Body of pancreas (tissue), 4 donors: Measurements from ENCODE around the gene TTC21B. TPM values are rescaled to one million over a fixed set of nuclear protein-coding genes. Genes with fewer than 3 reads are reported as not detected.

Source experiments
- ATAC-seq: fragments of 150-250 bp; one replicate; pipeline ENCODE4 v1.9.1; 2016
- DNase-seq, 4 donors: peaks; one replicate each; pipeline ENCODE4 v3.0.0-alpha.2; 2019
- H3K27ac ChIP-seq, 4 donors: fragments of 200-600 bp; sonication (generic); 1 replicate in 3 of 4; 2 replicates in 1 of 4; pipeline versions ENCODE4 v1.5.1 to v1.6.1; 2016 to 2019; ENCODE audit warnings: mild to moderate bottlenecking in 1 of 4, mixed read lengths in 1 of 4, moderate library complexity in 1 of 4
- H3K27me3 ChIP-seq, 2 donors: fragments of 200-600 bp; sonication (generic); one replicate each; pipeline ENCODE4 v1.6.0; 2016; ENCODE audit warnings: mild to moderate bottlenecking in 1 of 2
- H3K36me3 ChIP-seq, 2 donors: fragments of 200-600 bp; sonication (generic); replicated peaks in 1 of 2; 2 replicates each; pipeline ENCODE4 v1.5.1; 2016; ENCODE audit warnings: low read depth in 2 of 2; ENCODE audit not compliant: insufficient read depth in 1 of 2
- H3K4me1 ChIP-seq: fragments of 200-600 bp; sonication (generic); one replicate; pipeline ENCODE4 v1.6.0; 2016
- H3K4me3 ChIP-seq, 2 donors: fragments of 200-600 bp; sonication (generic); 1 replicate in 1 of 2; 2 replicates in 1 of 2; pipeline ENCODE4 v1.5.1; 2016 to 2019
- H3K9me3 ChIP-seq, 3 donors: fragments of 200-600 bp; sonication (generic); 1 replicate in 2 of 3; 2 replicates in 1 of 3; pipeline ENCODE4 v1.5.1; 2016
- POLR2A ChIP-seq, 3 donors: fragments of 450-650 bp; IDR thresholded peaks; one replicate each; pipeline ENCODE4 v1.6.1; 2016; ENCODE audit warnings: antibody characterized with exemption in 3 of 3, mild to moderate bottlenecking in 2 of 3
- WGBS, 2 donors: methylation state at CpG; one replicate each; pipeline ENCODE4 v1.1.5; 2017; 5-methylcytosine and 5-hydroxymethylcytosine counted together
- intact Hi-C: fragments of 100-400 bp; cut with DNase I; formaldehyde crosslinking; loops from one replicate; pipeline ENCODE4 v1.15.1; 2023
- total RNA-seq, 2 donors: library from RNA; depleted of rRNA; stranded (reverse); fragments of >200 nt; gene quantifications; one replicate each; pipeline ENCODE4 v1.1.0, GENCODE V29; 2016
- TF ChIP-seq, protein P1 (sequence below), 7 experiments: fragments of 450-650 bp in 4 of 7; fragments of 200-600 bp in 3 of 7; sonication (generic) in 3 of 7; IDR thresholded peaks; one replicate each; pipeline ENCODE4 v1.5.1; 2016 to 2019; ENCODE audit warnings: antibody characterized with exemption in 7 of 7

Gene TTC21B
- total RNA-seq, 2 donors from 2014 or later = 27.4 to 29.3 TPM

DNA sequence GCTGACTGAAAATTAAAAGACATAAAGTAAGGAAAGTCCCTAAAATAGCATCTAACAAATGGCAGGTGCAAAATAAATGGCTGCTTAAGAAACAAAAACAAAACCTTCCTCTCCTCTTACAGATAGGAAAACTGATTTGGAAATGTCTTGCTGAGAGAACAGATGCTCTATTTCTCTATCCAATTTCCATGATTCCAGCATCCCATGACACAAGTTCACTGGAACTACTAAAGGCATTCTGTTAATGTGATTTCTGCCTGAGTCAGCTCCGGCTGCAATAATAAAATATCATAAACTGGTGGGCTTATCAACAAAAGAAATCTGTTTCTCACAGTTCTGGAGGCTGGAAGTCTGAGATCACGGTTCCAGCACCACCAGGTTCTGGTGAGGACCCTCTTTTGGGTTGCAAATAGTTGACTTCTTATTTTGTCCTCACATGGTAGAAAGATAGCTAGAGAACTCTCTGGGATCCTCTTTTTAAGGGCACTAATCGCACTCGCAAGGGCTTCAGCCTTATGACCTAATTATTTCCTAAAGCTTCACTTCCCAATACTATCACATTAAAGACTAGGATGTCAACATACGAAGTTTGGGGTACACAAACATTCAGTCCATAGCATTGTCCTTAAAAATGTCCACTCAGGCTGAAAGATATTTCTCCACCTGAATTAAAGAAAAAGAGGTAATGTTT, 81.3 kb downstream of the TTC21B start:
- ATAC-seq (no peak), DNase-seq (no peak)
- Histone ChIP-seq H3K27ac (no peak overlapping the region), H3K4me1 (no peaks in the 10 kb centered on the region), H3K36me3 (no peaks in the 10 kb centered on the region), H3K9me3 (no peaks in the 10 kb centered on the region), H3K4me3 (no peak overlapping the region), H3K27me3 (no peaks in the 10 kb centered on the region)
- intact Hi-C loops = loop anchor here (10.0 kb wide), 1 partner anchor 467 kb away; no protein-coding TSS in a partner anchor
- no peak for TF ChIP-seq POLR2A (IDR thresholded peaks at IDR 0.05)
- TF ChIP-seq, protein P1, sequence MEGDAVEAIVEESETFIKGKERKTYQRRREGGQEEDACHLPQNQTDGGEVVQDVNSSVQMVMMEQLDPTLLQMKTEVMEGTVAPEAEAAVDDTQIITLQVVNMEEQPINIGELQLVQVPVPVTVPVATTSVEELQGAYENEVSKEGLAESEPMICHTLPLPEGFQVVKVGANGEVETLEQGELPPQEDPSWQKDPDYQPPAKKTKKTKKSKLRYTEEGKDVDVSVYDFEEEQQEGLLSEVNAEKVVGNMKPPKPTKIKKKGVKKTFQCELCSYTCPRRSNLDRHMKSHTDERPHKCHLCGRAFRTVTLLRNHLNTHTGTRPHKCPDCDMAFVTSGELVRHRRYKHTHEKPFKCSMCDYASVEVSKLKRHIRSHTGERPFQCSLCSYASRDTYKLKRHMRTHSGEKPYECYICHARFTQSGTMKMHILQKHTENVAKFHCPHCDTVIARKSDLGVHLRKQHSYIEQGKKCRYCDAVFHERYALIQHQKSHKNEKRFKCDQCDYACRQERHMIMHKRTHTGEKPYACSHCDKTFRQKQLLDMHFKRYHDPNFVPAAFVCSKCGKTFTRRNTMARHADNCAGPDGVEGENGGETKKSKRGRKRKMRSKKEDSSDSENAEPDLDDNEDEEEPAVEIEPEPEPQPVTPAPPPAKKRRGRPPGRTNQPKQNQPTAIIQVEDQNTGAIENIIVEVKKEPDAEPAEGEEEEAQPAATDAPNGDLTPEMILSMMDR (IDR thresholded peaks at IDR 0.05) = no peak
- WGBS, 2 donors = 94 to 98% methylated on average over 5 of the region's 5 CpGs

GRCh38 chr2:165871025-165871424, 82.6 kb downstream of the TTC21B start:
- Histone ChIP-seq H3K4me3 (no peak overlapping the region), H3K27ac (no peak overlapping the region), H3K27me3 (no peaks in the 10 kb centered on the region), H3K36me3 (no peaks in the 10 kb centered on the region), H3K9me3 (no peaks in the 10 kb centered on the region), H3K4me1 (no peaks in the 10 kb centered on the region)
- DNase-seq = no peak
- intact Hi-C loops = loop anchor here (10.0 kb wide), 1 partner anchor 466 kb away; no protein-coding TSS in a partner anchor
- TF ChIP-seq, protein P1 (IDR thresholded peaks at IDR 0.05) = no peak
- TF ChIP-seq POLR2A (IDR thresholded peaks at IDR 0.05) = no peak
- ATAC-seq = no peak
- 85 to 88% methylated on average over 2 of the region's 2 CpGs for WGBS, 2 donors

GRCh38 chr2:165870346-165870745, 83.2 kb downstream of the TTC21B start:
- no peak for ATAC-seq
- no peak for DNase-seq
- Histone ChIP-seq H3K27ac (no peak overlapping the region), H3K4me1 (no peaks in the 10 kb centered on the region), H3K4me3 (no peak overlapping the region), H3K27me3 (no peaks in the 10 kb centered on the region), H3K9me3 (no peaks in the 10 kb centered on the region), H3K36me3 (no peaks in the 10 kb centered on the region)
- TF ChIP-seq, protein P1 (IDR thresholded peaks at IDR 0.05) = no peak
- no peak for TF ChIP-seq POLR2A (IDR thresholded peaks at IDR 0.05)
- WGBS, 2 donors = 82 to 92% methylated on average over 6 of the region's 6 CpGs
- intact Hi-C loops = loop anchor here (10.0 kb wide), 1 partner anchor 466 kb away; no protein-coding TSS in a partner anchor

DNA sequence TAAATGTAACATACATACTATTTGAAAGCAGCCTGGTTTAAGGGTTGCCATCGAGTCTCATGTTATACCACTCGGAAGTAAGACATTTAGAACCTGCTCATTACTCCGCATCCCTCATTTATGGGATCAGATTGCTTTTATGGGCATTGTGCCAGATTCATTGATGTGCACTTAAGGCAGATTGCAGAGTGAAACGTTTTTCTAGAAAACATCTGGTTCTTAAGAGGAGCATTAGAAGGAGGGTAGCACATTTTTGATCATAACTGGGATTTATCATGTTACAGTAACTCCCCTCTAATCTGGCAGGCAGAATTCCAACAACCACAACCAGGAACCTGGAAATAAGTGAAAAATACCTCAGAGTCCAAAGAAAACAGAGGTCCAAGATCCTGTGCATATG, 85.4 kb downstream of the TTC21B start:
- Histone ChIP-seq H3K27me3 (no peaks in the 10 kb centered on the region), H3K4me1 (no peaks in the 10 kb centered on the region), H3K4me3 (no peak overlapping the region), H3K36me3 (no peaks in the 10 kb centered on the region), H3K9me3 (no peaks in the 10 kb centered on the region), H3K27ac (no peak overlapping the region)
- intact Hi-C loops = no loop called here
- ATAC-seq (no peak), DNase-seq (no peak)
- WGBS, 2 donors = 65 to 68% methylated on average over 4 of the region's 4 CpGs
- TF ChIP-seq POLR2A (IDR thresholded peaks at IDR 0.05) = no peak
- TF ChIP-seq, protein P1 (IDR thresholded peaks at IDR 0.05) = no peak

DNA sequence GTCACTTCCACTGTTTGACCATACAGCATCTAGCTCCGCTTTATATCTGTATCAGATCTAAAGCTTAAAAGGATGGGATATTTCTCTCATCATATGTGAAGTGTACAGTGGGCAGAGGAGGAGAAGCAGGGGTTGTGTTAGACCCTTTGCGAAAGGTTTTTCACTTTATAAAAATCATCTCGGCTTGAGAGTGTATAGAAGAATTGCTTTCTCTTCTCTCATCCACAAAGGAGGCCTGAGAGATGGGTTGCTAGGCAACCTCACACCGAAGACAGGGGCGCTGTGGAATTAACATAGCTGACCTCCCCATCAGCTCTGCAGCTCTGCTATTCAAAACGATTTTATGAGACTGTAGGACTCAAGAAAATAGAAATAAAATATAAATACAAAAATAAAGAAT, 89.3 kb downstream of the TTC21B start:
- intact Hi-C loops = no loop called here

More for the DNA sequence above, 89.3 kb downstream of the TTC21B start:
- no peaks in the 10 kb centered on the region for H3K27me3 ChIP-seq
- WGBS, 2 donors = 73 to 76% methylated on average over 6 of the region's 6 CpGs
- ATAC-seq (no peak), DNase-seq (no peak)
- H3K27ac ChIP-seq = no peak overlapping the region
- TF ChIP-seq, protein P1 (IDR thresholded peaks at IDR 0.05) = no peak
- TF ChIP-seq POLR2A (IDR thresholded peaks at IDR 0.05) = no peak
- peaks cover 0 to 9% (median 0%) of the 10 kb centered on the region in 3 donors for H3K9me3 ChIP-seq
- no peaks in the 10 kb centered on the region for H3K4me1 ChIP-seq
- no peak overlapping the region for H3K4me3 ChIP-seq
- H3K36me3 ChIP-seq = no peaks in the 10 kb centered on the region
